Thyroid gland (tissue), 4 donors: ENCODE results near the gene LUM.

Experiments
- POLR2A ChIP-seq, 2 donors: fragments of 450-650 bp; IDR thresholded peaks; one replicate each; pipeline ENCODE4 v1.6.1; 2017; ENCODE audit warnings: antibody characterized with exemption in 2 of 2, mild to moderate bottlenecking in 2 of 2, moderate library complexity in 1 of 2
- TF ChIP-seq, protein P1 (sequence below), 6 experiments: fragments of 200-600 bp in 3 of 6; fragments of 450-650 bp in 3 of 6; sonication (generic) in 3 of 6; IDR thresholded peaks; one replicate each; pipeline ENCODE4 v1.5.1; 2016 to 2019; ENCODE audit warnings: antibody characterized with exemption in 6 of 6, mild to moderate bottlenecking in 2 of 6, inconsistent platforms in 1 of 6, moderate library complexity in 1 of 6

DNA sequence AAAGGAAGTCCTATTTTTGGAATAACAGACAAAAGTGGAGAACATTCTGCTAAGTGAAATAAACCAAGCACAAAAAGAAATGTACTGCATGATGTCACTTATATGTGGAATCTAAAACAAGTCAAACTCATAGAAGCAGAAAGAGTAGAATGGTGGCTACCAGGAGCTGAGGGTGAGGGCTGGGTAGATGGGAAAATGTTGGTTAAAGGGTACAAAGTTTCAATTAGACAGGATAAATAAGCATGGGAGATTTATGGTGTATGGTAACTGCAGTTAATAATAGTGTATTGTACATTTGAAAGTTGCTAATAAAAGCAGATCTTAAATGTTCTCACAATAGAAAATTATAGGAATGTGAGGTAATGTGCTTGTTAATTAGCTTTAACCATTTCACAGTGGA is 12.8 kb downstream of the LUM start:
- no peak for TF ChIP-seq POLR2A (IDR thresholded peaks at IDR 0.05)
- TF ChIP-seq, protein P1, sequence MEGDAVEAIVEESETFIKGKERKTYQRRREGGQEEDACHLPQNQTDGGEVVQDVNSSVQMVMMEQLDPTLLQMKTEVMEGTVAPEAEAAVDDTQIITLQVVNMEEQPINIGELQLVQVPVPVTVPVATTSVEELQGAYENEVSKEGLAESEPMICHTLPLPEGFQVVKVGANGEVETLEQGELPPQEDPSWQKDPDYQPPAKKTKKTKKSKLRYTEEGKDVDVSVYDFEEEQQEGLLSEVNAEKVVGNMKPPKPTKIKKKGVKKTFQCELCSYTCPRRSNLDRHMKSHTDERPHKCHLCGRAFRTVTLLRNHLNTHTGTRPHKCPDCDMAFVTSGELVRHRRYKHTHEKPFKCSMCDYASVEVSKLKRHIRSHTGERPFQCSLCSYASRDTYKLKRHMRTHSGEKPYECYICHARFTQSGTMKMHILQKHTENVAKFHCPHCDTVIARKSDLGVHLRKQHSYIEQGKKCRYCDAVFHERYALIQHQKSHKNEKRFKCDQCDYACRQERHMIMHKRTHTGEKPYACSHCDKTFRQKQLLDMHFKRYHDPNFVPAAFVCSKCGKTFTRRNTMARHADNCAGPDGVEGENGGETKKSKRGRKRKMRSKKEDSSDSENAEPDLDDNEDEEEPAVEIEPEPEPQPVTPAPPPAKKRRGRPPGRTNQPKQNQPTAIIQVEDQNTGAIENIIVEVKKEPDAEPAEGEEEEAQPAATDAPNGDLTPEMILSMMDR (IDR thresholded peaks at IDR 0.05): no peak
